ENCODE data around the gene IFI27.

The IFI27 gene

GRCh38 chr14:94125659-94126418, 15.3 kb downstream of the IFI27 start:
- H3K36me3 Mint-ChIP-seq (ENCODE audit: low read depth): no peaks in the 10 kb centered on the region
- H3K27ac Mint-ChIP-seq: no peak overlapping the region
- ATAC-seq (no peak), DNase-seq (no peak)
- peaks cover 2% of the 10 kb centered on the region for H3K9me3 Mint-ChIP-seq
- H3K4me3 Mint-ChIP-seq: no peak overlapping the region
- peaks cover 2% of the 10 kb centered on the region for H3K27me3 Mint-ChIP-seq
- H3K4me1 Mint-ChIP-seq: peaks cover 15% of the 10 kb centered on the region

- peaks cover 15% of the 10 kb centered on the region for H3K4me1 Mint-ChIP-seq
- no peak overlapping the region for H3K27ac Mint-ChIP-seq
- H3K36me3 Mint-ChIP-seq (ENCODE audit: low read depth): no peaks in the 10 kb centered on the region
- DNase-seq: no peak
- H3K9me3 Mint-ChIP-seq: no peaks in the 10 kb centered on the region
- H3K27me3 Mint-ChIP-seq: no peaks in the 10 kb centered on the region
- no peak overlapping the region for H3K4me3 Mint-ChIP-seq
- ATAC-seq: no peak
Measured at GRCh38 chr14:94126419-94126677, 15.8 kb downstream of the IFI27 start.

DNA sequence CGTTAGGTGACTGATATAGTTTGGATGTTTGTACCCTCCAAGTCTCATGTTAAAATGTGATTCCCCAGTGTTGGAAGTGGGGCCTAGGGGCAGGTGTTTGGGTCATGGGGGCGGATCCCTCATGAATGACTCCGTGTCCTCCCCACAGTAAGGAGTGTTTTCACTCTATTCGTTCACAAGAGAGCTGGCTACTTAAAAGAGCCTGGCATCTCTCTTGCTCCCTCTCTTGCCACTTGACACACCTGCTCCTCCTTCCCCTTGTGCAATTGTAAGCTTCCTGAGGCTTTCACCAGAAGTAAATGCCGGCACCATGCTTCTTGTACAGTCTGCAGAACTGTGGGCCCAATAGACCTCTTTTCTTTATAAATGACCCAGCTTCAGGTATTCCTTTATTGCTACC, 16.3 kb downstream of the IFI27 start:
- no peak for DNase-seq
- Mint-ChIP-seq H3K9me3 (no peaks in the 10 kb centered on the region), H3K4me1 (peaks cover 15% of the 10 kb centered on the region), H3K4me3 (no peak overlapping the region), H3K36me3 (ENCODE audit: low read depth) (no peaks in the 10 kb centered on the region), H3K27ac (no peak overlapping the region), H3K27me3 (no peaks in the 10 kb centered on the region)
- no peak for ATAC-seq

DNA sequence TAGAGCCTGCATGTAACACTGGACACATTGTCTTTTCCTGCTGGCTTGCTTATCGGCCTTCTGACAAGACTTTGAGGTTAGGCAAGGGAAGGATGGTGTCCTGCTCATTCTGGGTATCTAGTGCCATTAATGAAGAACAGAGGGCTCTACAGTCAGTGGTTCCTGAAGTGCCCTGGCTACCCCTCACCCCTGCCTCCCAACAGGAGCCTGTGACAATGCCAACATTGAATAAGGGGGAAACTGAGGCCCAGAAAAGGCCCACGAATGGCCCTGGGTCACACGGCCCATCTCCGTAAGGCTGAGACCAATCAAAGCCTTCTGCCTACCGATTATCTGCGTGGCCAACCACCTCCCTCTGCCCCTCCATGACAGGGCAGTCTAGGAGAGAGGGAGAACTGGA, 16.8 kb downstream of the IFI27 start:
- ATAC-seq (no peak), DNase-seq (no peak)
- no peaks in the 10 kb centered on the region for H3K9me3 Mint-ChIP-seq
- no peaks in the 10 kb centered on the region for H3K27me3 Mint-ChIP-seq
- H3K27ac Mint-ChIP-seq: no peak overlapping the region
- H3K36me3 Mint-ChIP-seq (ENCODE audit: low read depth): no peaks in the 10 kb centered on the region
- H3K4me3 Mint-ChIP-seq: no peak overlapping the region
- H3K4me1 Mint-ChIP-seq: peaks cover 19% of the 10 kb centered on the region

DNA sequence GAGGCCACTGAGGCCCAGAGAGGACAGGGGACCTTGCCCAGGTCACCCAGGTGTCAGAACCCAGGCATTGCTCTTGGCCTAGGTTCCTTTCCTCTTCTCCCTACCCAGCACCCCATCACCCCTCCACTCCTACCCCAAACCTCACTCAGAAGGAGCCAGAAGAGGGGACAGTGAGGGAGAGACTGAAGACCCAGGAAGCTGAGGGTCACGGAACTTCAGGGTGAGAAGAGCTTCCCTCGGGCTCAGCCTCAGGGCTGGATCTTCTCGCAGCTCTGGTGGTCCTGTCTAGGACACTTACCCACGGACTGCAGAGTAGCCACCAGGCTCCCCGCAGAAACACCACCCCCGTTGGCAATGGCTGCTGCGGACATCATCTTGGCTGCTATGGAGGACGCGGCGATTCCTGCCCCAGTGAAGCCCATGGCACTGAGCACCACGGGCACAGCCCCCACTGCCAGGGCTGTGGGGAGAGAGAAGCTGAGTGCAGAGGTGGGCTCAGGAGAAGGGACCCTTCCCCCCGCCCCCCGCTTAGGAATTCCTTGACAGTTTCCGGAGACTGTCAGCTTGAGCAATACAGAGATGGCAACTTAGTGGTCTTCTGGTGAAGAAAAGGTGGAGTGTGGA, 17.8 kb downstream of the IFI27 start:
- no peaks in the 10 kb centered on the region for H3K27me3 Mint-ChIP-seq
- no peaks in the 10 kb centered on the region for H3K9me3 Mint-ChIP-seq
- peak overlapping the region; percentile 70 for H3K27ac Mint-ChIP-seq
- H3K36me3 Mint-ChIP-seq (ENCODE audit: low read depth): no peaks in the 10 kb centered on the region
- no peak for ATAC-seq
- peaks cover 19% of the 10 kb centered on the region for H3K4me1 Mint-ChIP-seq
- H3K4me3 Mint-ChIP-seq: peak overlapping the region; percentile 78
- no peak for DNase-seq

DNA sequence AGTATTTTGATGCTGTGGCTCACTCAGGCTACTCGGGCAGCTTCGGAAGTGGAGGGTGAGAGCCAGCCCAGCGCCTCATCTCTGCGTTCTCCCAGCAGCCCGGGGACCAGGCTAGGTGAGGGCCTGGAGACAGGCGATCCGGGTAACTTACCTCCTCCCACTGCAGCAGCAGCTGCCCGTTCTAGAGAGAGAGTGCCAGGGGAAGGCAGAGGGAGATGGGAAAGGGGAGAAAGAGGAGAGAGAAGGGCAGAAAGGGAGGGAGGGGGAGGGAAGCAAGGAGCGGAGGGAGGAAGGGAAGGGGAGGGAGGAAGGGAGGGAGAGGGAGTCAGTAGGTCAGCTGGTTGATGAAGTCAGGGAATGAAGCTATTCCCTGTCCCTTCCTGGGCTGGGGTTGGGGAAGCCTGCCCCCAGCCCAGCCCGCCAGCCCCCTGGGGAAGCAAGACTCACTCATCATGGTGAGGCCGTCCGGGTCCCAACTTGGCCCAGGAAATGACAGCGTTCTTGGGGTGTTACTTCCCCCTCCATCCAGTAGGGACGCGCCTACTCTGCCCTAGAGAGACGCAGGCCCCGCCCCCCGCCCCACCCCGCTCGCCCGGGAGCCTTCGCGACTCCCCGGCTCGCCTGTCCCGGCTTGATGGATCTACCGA, 18.7 kb downstream of the IFI27 start, which contains the start of gene IFI27L2:
TSS of gene IFI27L2 (minus strand) at position 494 of the 647 bp plus-strand sequence. CDS start at position 454, 40 bp downstream.
- ATAC-seq (peak; percentile 97), DNase-seq (peak; percentile 69)
- Mint-ChIP-seq H3K4me3 (peak within 1 kb of the TSS; percentile 78), H3K9me3 (no peaks in the 10 kb centered on the region), H3K4me1 (peaks cover 19% of the 10 kb centered on the region), H3K27ac (peak within 1 kb of the TSS; percentile 70), H3K36me3 (ENCODE audit: low read depth) (no peaks in the 10 kb centered on the region), H3K27me3 (peaks cover 2% of the 10 kb centered on the region)

- ATAC-seq: no peak
- Mint-ChIP-seq H3K27me3 (peaks cover 2% of the 10 kb centered on the region), H3K27ac (no peak overlapping the region), H3K4me3 (peak overlapping the region; percentile 78), H3K9me3 (no peaks in the 10 kb centered on the region), H3K4me1 (peaks cover 19% of the 10 kb centered on the region), H3K36me3 (ENCODE audit: low read depth) (no peaks in the 10 kb centered on the region)
- peak; percentile 19 for DNase-seq
Measured at GRCh38 chr14:94129758-94130414, 19.4 kb downstream of the IFI27 start.

DNA sequence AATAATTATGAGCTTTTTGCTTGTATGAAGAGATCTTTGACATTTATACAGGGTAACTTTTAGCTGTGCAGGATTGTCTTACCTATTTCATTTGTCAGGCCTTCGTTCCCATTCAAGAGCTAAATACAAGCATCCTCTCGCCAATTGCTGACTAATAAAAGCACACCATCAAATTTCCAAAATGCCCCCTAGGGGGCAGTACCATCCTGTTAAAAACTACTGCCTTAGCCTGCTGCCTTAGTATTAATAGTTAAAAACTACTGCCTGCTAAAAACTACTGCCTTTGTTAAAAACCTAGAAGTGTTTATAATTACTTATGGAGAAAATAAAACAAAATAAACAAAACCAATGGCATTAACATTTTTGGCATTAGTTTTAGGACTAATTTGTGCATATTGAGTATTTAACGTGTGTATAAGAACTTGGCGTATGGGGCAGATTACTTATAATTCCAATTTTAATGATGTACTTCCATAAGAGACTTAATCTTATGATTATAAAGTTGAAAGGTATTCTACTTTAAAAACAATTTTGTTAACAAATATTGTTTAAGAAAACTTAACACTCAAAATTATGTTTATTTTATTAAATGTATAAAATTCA, 21.9 kb downstream of the IFI27 start:
- peak; percentile 35 for ATAC-seq
- Mint-ChIP-seq H3K27ac (no peak overlapping the region), H3K27me3 (peaks cover 10% of the 10 kb centered on the region), H3K36me3 (ENCODE audit: low read depth) (no peaks in the 10 kb centered on the region), H3K4me3 (no peak overlapping the region), H3K9me3 (no peaks in the 10 kb centered on the region), H3K4me1 (peaks cover 19% of the 10 kb centered on the region)
- peak; percentile 61 for DNase-seq

DNA sequence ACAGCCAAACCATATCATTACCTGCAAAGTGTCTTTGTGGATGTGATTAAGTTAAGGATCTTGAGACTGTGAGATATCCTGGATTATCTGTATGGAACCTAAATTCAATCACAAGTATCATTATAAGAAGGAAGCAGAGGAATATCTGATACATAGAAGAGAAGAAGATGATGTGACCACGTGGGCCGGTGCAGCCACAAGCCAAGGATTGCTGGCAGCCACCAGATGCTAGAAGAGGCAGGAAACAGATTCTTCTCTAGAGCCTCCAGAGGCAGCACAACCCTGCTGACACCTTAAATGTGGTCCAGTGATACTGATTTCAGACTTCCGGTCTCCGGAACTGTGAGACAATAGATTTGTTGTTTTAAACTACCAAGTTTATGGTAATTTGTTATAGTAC, 24.9 kb downstream of the IFI27 start:
- no peaks in the 10 kb centered on the region for H3K9me3 Mint-ChIP-seq
- no peak for ATAC-seq

DNA sequence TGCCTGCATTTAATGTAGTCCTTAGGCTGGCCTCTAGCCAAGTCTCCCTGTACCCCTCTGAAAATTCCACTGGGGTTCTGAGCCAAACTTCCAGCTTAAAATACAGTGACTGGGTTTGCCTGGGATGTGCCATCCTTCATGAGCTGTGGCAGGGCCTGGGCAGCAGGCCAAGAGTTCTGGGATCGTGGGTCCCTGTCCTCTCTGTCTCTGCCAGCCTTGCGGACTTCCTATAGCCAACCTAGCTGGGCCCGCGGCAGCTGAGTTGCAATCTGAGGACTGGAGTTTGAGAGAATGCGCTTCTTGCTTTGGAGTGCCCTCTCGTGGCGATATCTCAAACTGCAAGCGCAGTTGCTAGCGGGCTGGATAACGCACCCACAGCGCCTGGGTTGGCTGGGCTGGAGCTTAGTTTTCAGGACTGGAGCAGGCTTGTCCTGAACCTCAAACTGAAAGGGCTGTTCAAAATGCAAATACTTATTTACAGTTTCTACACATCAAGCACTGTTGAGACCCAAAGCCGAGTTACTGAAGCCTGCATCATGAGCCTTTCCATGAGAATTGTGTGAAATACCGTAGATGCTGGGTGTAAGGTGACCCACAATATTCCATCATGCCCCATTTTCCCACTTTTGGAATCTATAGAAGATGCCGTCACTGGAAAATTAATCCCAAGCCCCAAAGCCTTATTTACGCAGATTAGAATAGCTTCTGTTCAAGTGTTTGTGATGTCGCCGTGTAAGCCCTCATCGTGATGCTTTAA, 26.2 kb downstream of the IFI27 start:
- peak; percentile 87 for ATAC-seq

More for the DNA sequence above, 24.9 kb downstream of the IFI27 start:
- Mint-ChIP-seq H3K36me3 (ENCODE audit: low read depth) (no peaks in the 10 kb centered on the region), H3K27me3 (peaks cover 11% of the 10 kb centered on the region), H3K4me3 (no peak overlapping the region), H3K27ac (no peak overlapping the region), H3K4me1 (peaks cover 3% of the 10 kb centered on the region)
- DNase-seq: no peak

GRCh38 chr14:94138251-94138650, 27.7 kb downstream of the IFI27 start:
- peaks cover 11% of the 10 kb centered on the region for H3K27me3 Mint-ChIP-seq
- no peaks in the 10 kb centered on the region for H3K36me3 Mint-ChIP-seq (ENCODE audit: low read depth)
- H3K9me3 Mint-ChIP-seq: no peaks in the 10 kb centered on the region
- H3K4me1 Mint-ChIP-seq: no peaks in the 10 kb centered on the region
- ATAC-seq (no peak), DNase-seq (no peak)
- no peak overlapping the region for H3K4me3 Mint-ChIP-seq
- H3K27ac Mint-ChIP-seq: no peak overlapping the region

More for the DNA sequence above, 26.2 kb downstream of the IFI27 start:
- H3K27me3 Mint-ChIP-seq: peaks cover 11% of the 10 kb centered on the region
- no peak overlapping the region for H3K4me3 Mint-ChIP-seq
- H3K36me3 Mint-ChIP-seq (ENCODE audit: low read depth): no peaks in the 10 kb centered on the region
- H3K27ac Mint-ChIP-seq: no peak overlapping the region
- H3K9me3 Mint-ChIP-seq: no peaks in the 10 kb centered on the region
- DNase-seq: peak; percentile 88
- peaks cover 3% of the 10 kb centered on the region for H3K4me1 Mint-ChIP-seq

DNA sequence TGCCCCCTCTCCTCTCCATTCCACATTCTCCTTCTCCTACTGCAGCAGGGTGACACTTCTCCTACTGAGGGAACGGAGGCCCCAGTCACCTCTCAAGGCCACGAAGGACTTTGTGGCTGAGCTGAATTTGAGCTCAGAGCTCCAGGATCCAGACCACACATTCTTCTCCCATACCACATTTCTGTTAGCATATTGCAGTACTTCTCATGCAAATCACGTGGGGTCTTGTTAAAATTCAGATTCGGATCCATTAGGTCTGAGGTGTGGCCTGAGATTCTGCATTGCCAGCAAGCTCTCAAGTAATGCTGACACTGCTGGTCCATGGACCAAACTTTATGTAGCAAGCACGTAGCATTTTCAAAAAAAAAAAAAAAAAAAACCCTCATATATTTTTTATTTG, 28.5 kb downstream of the IFI27 start:
- Mint-ChIP-seq H3K9me3 (no peaks in the 10 kb centered on the region), H3K4me1 (no peaks in the 10 kb centered on the region), H3K27ac (no peak overlapping the region), H3K27me3 (peaks cover 8% of the 10 kb centered on the region), H3K36me3 (ENCODE audit: low read depth) (no peaks in the 10 kb centered on the region), H3K4me3 (no peak overlapping the region)
- ATAC-seq (no peak), DNase-seq (no peak)

DNA sequence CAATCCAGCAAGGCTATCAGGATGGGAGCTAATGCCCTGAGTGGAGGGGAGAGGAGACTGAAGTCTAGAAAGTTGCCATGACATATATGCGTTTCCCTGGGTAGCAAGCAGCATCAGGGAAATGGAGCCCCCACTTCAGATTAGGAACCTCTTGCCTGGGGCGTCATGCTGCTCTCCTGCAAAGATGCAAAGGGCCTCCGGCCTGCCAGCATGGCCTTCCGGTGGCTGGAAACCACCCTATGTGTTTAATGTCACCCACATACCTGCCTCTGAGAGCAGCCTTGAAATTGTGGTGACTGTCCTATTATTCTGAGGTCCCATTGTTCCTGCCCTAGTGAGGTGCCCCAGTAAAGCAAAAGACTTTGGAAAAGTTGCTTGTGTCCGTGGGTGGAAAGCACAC, 28.9 kb downstream of the IFI27 start:
- Mint-ChIP-seq H3K4me1 (no peaks in the 10 kb centered on the region), H3K27ac (no peak overlapping the region), H3K27me3 (peaks cover 8% of the 10 kb centered on the region), H3K36me3 (ENCODE audit: low read depth) (no peaks in the 10 kb centered on the region), H3K4me3 (no peak overlapping the region), H3K9me3 (no peaks in the 10 kb centered on the region)
- DNase-seq: no peak
- ATAC-seq: no peak

GRCh38 chr14:94142247-94142646, 31.7 kb downstream of the IFI27 start:
- Mint-ChIP-seq H3K36me3 (ENCODE audit: low read depth) (no peaks in the 10 kb centered on the region), H3K9me3 (no peaks in the 10 kb centered on the region), H3K4me1 (peaks cover 8% of the 10 kb centered on the region), H3K4me3 (no peak overlapping the region), H3K27ac (no peak overlapping the region), H3K27me3 (peaks cover 2% of the 10 kb centered on the region)
- ATAC-seq (no peak), DNase-seq (no peak)
